ENCODE data around the gene MTMR1. TPM values are rescaled to one million over a fixed set of nuclear protein-coding genes. Genes with fewer than 3 reads are reported as not detected.

Gene MTMR1
- polyA plus RNA-seq, 2 of the 4 experiments (the other 2 are of a cell fraction) = 17.3 to 28.3 TPM

- H3K4me2 ChIP-seq = no peak overlapping the region
- DNase-seq (ENCODE audit: low read depth in 1 of 2, low spot score in 1 of 2) = no peak
- H3K9me3 ChIP-seq = no peaks in the 10 kb centered on the region
- ATAC-seq = no peak
- no peak for FAIRE-seq
- ChIA-PET POLR2A (no interaction called here), CTCF (interaction anchor here (1.4 to 12.6 kb wide), 2 partner anchors 167 to 314 kb away, joined by 3 to 223 read pairs; no protein-coding TSS in a partner anchor)
- no peak overlapping the region for H3K4me3 ChIP-seq
- peaks cover 15% of the 10 kb centered on the region; the same call in 1 of the 3 replicates for H3K4me1 ChIP-seq
- TF ChIP-seq EP300 (IDR thresholded peaks at IDR 0.05) = no peak
- no peak for TF ChIP-seq FOXS1 (CRISPR knock-in tag; IDR thresholded peaks at IDR 0.05)
- no peak for TF ChIP-seq RFX5 (IDR thresholded peaks at IDR 0.05)
- no peak for TF ChIP-seq MAZ (IDR thresholded peaks at IDR 0.05; ENCODE audit: borderline replicate concordance, low read depth, low read length)
- no peak for TF ChIP-seq EHF (CRISPR knock-in tag; IDR thresholded peaks at IDR 0.05)
- TF ChIP-seq, protein P1, sequence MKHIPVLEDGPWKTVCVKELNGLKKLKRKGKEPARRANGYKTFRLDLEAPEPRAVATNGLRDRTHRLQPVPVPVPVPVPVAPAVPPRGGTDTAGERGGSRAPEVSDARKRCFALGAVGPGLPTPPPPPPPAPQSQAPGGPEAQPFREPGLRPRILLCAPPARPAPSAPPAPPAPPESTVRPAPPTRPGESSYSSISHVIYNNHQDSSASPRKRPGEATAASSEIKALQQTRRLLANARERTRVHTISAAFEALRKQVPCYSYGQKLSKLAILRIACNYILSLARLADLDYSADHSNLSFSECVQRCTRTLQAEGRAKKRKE (CRISPR knock-in tag; IDR thresholded peaks at IDR 0.05; ENCODE audit: low read depth) = no peak
- TF ChIP-seq, protein P2, sequence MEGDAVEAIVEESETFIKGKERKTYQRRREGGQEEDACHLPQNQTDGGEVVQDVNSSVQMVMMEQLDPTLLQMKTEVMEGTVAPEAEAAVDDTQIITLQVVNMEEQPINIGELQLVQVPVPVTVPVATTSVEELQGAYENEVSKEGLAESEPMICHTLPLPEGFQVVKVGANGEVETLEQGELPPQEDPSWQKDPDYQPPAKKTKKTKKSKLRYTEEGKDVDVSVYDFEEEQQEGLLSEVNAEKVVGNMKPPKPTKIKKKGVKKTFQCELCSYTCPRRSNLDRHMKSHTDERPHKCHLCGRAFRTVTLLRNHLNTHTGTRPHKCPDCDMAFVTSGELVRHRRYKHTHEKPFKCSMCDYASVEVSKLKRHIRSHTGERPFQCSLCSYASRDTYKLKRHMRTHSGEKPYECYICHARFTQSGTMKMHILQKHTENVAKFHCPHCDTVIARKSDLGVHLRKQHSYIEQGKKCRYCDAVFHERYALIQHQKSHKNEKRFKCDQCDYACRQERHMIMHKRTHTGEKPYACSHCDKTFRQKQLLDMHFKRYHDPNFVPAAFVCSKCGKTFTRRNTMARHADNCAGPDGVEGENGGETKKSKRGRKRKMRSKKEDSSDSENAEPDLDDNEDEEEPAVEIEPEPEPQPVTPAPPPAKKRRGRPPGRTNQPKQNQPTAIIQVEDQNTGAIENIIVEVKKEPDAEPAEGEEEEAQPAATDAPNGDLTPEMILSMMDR (IDR thresholded peaks at IDR 0.05) = no peak
- no peak for TF ChIP-seq PBX3 (IDR thresholded peaks at IDR 0.05)
- TF ChIP-seq ESRRA (IDR thresholded peaks at IDR 0.05; ENCODE audit: borderline replicate concordance, low read length) = no peak
- no peak for TF ChIP-seq RAD21 (conservative IDR thresholded peaks at IDR 0.05 in 1 of 2, IDR thresholded peaks at IDR 0.05 in 1 of 2)
- no peak for TF ChIP-seq CHD2 (IDR thresholded peaks at IDR 0.05; ENCODE audit: low read length, partially characterized antibody)
- TF ChIP-seq MYC (IDR thresholded peaks at IDR 0.05; ENCODE audit: borderline replicate concordance, low read length) = no peak
- TF ChIP-seq NPAS2 (CRISPR knock-in tag; IDR thresholded peaks at IDR 0.05; ENCODE audit: borderline replicate concordance) = no peak
- TF ChIP-seq KDM5A (IDR thresholded peaks at IDR 0.05) = no peak
- no peak for TF ChIP-seq TFCP2L1 (CRISPR knock-in tag; IDR thresholded peaks at IDR 0.05)
- H3K27ac ChIP-seq = no peak overlapping the region
- 96% methylated on average over 12 of the region's 19 CpGs for WGBS (ENCODE audit: missing lambda C conversion rate)
Observed at GRCh38 chrX:150768580-150769190, 75.5 kb downstream of the MTMR1 start.

DNA sequence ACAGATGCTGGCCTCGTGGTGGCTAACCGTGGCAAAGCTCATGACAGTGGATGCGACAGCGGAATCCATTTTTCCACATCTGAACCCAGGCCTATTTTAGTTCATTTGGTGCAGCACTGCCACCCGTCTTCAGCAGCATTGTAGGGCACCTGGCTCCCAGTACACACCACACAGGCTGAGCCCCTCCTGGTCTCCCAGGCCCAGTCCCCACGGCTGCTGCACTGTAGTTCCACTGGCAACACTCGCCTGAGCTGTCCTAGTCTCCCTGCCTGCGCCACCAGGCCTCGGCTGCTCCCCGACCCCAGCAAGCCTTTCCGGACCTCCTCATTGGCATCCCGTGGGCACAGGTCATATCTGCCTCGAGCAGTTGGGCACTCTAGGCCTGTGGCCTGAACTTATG, 76.2 kb downstream of the MTMR1 start:
- H3K9me3 ChIP-seq = no peaks in the 10 kb centered on the region
- ChIA-PET CTCF (interaction anchor here (12.6 kb wide), 1 partner anchor 313 kb away, joined by 223 read pairs; no protein-coding TSS in a partner anchor), POLR2A (no interaction called here)
- ATAC-seq (no peak), FAIRE-seq (no peak), DNase-seq (ENCODE audit: low read depth in 1 of 2, low spot score in 1 of 2) (no peak)
- WGBS (ENCODE audit: missing lambda C conversion rate) = 90% methylated on average over 7 of the region's 13 CpGs
- H3K4me3 ChIP-seq = no peak overlapping the region
- no peak overlapping the region for H3K27ac ChIP-seq
- no peak overlapping the region for H3K4me2 ChIP-seq
- peaks cover 15% of the 10 kb centered on the region; the same call in 1 of the 3 replicates for H3K4me1 ChIP-seq
- TF ChIP-seq NR3C1 (IDR thresholded peaks at IDR 0.05) (no peak), ZFP36 (IDR thresholded peaks at IDR 0.05; ENCODE audit: borderline replicate concordance, partially characterized antibody) (no peak), MAX (IDR thresholded peaks at IDR 0.05) (no peak), HEYL (CRISPR knock-in tag; IDR thresholded peaks at IDR 0.05) (no peak), JUN (IDR thresholded peaks at IDR 0.05) (no peak), EHMT2 (IDR thresholded peaks at IDR 0.05; ENCODE audit: low read depth) (no peak), EP300 (IDR thresholded peaks at IDR 0.05) (no peak), KDM5A (IDR thresholded peaks at IDR 0.05) (no peak), ZC3H11A (IDR thresholded peaks at IDR 0.05) (no peak), NPAS2 (CRISPR knock-in tag; IDR thresholded peaks at IDR 0.05; ENCODE audit: borderline replicate concordance) (no peak), GATA3 (IDR thresholded peaks at IDR 0.05; ENCODE audit: borderline replicate concordance) (no peak), ZSCAN20 (CRISPR knock-in tag; IDR thresholded peaks at IDR 0.05) (no peak), HES2 (IDR thresholded peaks at IDR 0.05) (no peak), NFE2L2 (conservative IDR thresholded peaks at IDR 0.05; ENCODE audit: low read length) (no peak)
- TF ChIP-seq, protein P3, sequence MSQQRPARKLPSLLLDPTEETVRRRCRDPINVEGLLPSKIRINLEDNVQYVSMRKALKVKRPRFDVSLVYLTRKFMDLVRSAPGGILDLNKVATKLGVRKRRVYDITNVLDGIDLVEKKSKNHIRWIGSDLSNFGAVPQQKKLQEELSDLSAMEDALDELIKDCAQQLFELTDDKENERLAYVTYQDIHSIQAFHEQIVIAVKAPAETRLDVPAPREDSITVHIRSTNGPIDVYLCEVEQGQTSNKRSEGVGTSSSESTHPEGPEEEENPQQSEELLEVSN (IDR thresholded peaks at IDR 0.05; ENCODE audit: borderline replicate concordance, low read depth) = no peak
- TF ChIP-seq, protein P1 (CRISPR knock-in tag; IDR thresholded peaks at IDR 0.05; ENCODE audit: low read depth) = no peak
- TF ChIP-seq, protein P4, sequence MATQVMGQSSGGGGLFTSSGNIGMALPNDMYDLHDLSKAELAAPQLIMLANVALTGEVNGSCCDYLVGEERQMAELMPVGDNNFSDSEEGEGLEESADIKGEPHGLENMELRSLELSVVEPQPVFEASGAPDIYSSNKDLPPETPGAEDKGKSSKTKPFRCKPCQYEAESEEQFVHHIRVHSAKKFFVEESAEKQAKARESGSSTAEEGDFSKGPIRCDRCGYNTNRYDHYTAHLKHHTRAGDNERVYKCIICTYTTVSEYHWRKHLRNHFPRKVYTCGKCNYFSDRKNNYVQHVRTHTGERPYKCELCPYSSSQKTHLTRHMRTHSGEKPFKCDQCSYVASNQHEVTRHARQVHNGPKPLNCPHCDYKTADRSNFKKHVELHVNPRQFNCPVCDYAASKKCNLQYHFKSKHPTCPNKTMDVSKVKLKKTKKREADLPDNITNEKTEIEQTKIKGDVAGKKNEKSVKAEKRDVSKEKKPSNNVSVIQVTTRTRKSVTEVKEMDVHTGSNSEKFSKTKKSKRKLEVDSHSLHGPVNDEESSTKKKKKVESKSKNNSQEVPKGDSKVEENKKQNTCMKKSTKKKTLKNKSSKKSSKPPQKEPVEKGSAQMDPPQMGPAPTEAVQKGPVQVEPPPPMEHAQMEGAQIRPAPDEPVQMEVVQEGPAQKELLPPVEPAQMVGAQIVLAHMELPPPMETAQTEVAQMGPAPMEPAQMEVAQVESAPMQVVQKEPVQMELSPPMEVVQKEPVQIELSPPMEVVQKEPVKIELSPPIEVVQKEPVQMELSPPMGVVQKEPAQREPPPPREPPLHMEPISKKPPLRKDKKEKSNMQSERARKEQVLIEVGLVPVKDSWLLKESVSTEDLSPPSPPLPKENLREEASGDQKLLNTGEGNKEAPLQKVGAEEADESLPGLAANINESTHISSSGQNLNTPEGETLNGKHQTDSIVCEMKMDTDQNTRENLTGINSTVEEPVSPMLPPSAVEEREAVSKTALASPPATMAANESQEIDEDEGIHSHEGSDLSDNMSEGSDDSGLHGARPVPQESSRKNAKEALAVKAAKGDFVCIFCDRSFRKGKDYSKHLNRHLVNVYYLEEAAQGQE (IDR thresholded peaks at IDR 0.05) = no peak
